ENCODE results near the gene RASL10A.
"Not testable (repeated sequence)": the region's sequence is repeated elsewhere in the genome, so short reads cannot be mapped to it uniquely, and the experiment has no call there.

Gene RASL10A, protein sequence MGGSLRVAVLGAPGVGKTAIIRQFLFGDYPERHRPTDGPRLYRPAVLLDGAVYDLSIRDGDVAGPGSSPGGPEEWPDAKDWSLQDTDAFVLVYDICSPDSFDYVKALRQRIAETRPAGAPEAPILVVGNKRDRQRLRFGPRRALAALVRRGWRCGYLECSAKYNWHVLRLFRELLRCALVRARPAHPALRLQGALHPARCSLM

GRCh38 chr22:29315286-29316140 lies at the start of gene RASL10A:
Gene RASL10A (minus strand): TSS chr22:29315697. CDS start chr22:29315246, 451 bp downstream.
- DNase-seq (ENCODE audit: low read depth in 2 of 2) = no peak

GRCh38 chr22:29359469-29359868 lies 44.0 kb upstream of the RASL10A start:
- DNase-seq (ENCODE audit: low read depth in 2 of 2) = no peak

GRCh38 chr22:29357193-29357890 lies 41.8 kb upstream of the RASL10A start:
- DNase-seq (ENCODE audit: low read depth in 2 of 2) = not testable (repeated sequence)

- no peak for DNase-seq (ENCODE audit: low read depth in 2 of 2)
Measured at GRCh38 chr22:29353860-29354259, 38.4 kb upstream of the RASL10A start.

DNA sequence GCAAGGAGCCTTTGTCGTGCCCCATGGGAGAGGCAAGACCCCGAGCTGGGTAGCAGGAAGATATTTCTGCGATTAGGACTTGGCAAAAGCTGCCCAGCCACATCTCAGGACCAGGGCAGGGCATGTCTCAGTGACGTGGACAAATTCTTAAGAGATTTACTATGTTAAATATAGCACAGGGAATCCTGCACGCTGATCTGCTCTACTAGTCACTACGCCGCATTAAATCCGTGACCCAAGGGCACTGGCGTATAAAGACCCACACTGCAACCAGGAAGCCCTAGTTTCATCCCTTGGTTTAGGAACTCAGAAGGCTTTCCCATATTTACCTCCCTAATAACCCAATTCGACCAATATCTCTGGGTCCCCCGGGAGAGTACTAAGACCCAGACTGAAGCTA lies 37.8 kb upstream of the RASL10A start:
- DNase-seq (ENCODE audit: low read depth in 2 of 2) = no peak

- no peak for DNase-seq (ENCODE audit: low read depth in 2 of 2)
Measured at GRCh38 chr22:29352778-29353177, 37.3 kb upstream of the RASL10A start.

- no peak for DNase-seq (ENCODE audit: low read depth in 2 of 2)
Measured at GRCh38 chr22:29351891-29352290, 36.4 kb upstream of the RASL10A start.

DNA sequence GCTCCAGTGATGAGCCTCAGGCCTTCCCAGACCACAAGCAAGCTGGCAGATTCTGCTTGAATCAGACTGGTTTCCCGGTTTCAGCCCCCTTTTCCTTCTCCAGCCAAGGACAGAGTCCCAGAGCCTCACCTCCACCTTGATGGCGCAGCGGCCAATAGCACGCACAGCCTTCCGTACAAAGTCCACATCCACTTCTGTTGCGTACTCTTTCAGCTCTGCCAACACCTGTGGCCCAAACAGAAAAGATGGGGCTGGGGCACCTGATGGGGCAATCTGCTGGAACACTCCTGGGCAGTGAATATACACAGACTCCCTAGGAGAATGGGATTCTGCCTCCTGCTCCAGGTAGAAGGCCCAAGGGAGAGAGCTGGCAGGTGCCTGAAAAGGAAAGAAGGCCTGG lies 35.5 kb upstream of the RASL10A start:
- DNase-seq (ENCODE audit: low read depth in 2 of 2) = no peak

GRCh38 chr22:29348956-29349355 lies 33.5 kb upstream of the RASL10A start:
- no peak for DNase-seq (ENCODE audit: low read depth in 2 of 2)

DNA sequence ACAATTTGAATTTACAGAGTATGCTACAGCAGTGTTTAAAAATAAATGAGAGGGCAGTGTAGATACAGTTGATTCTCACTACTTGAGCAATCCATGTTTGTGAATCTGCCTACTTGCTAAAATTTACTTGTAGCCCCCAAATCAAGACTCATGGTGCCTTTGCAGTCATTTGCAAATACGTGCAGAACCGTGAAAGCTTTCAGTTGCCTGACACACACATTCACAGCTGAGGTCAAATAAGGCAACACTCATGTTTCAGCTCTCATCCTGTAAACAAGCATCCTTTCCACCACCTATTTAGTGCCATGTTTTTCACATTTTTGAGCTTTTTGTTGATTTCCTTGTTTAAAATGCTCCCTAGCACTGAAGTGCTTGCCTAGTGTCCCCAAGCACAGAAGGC lies 32.5 kb upstream of the RASL10A start:
- DNase-seq (ENCODE audit: low read depth in 2 of 2) = no peak

GRCh38 chr22:29346659-29347058 lies 31.2 kb upstream of the RASL10A start:
- no peak for DNase-seq (ENCODE audit: low read depth in 2 of 2)

DNA sequence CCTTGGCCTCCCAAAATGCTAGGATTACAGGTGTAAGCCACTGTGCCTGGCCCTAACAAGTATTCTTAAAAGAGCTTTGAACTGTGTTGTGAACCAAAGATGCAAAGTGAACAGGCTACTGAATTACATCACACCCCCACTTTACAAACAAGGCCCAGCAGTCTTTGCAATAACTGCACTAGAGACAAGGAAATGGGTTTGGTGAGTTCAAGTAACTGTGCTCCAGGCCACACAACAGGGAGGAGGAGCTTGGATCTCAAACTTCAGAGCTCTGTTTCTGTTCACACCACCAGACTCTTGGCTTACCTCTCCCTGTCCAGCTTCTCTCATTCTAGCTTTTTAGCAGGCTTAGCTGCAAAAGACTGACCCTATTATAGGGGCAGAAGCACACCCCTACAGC lies 30.4 kb upstream of the RASL10A start:
- DNase-seq (ENCODE audit: low read depth in 2 of 2) = no peak

- not testable (repeated sequence) for DNase-seq (ENCODE audit: low read depth in 2 of 2)
Measured at GRCh38 chr22:29344889-29345288, 29.4 kb upstream of the RASL10A start.

DNA sequence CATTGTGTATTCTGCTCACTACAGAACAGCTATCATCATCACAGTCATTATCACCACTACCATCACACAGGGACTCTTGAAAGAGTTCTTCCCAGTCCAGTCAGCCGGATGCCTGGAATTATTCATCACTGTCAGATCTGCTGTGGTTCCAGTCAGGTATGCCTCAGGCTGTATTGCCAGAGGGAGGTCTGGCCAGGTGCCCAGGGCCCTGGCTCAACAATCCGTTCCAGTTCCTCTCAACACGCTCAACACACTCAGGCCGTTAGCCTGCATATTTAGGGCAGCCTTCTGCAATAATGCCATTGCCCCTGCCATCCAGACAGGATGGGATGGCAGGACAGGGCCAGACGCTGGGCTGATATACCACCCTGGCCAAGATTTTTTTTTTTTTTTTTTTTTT lies 28.6 kb upstream of the RASL10A start:
- DNase-seq (ENCODE audit: low read depth in 2 of 2) = no peak

DNA sequence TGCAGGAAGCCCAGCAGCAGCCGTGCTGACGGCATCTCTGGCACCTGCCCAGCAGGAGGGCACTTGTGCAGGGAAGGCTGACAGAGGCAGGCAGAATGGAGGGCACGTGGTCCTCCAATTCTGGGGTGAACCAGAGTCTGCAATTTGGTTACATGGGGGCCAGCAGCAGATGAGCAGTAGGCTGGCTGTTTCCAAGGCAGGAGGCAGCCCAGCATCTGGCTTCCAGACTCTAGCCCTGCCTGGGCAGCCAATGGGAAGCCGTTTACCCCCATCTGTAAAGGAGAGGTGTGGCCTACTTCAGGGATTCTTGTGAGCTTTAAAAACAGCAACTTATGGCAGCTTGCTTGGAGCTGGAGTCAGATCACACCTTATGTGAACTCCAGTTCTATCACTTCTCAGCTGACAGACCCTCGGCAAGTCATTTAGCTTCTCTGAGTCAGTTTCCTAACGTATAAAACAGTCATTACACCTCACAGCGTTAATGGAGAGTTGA lies 27.9 kb upstream of the RASL10A start:
- no peak for DNase-seq (ENCODE audit: low read depth in 2 of 2)

GRCh38 chr22:29342577-29343312 lies 27.2 kb upstream of the RASL10A start:
- DNase-seq (ENCODE audit: low read depth in 2 of 2) = no peak

DNA sequence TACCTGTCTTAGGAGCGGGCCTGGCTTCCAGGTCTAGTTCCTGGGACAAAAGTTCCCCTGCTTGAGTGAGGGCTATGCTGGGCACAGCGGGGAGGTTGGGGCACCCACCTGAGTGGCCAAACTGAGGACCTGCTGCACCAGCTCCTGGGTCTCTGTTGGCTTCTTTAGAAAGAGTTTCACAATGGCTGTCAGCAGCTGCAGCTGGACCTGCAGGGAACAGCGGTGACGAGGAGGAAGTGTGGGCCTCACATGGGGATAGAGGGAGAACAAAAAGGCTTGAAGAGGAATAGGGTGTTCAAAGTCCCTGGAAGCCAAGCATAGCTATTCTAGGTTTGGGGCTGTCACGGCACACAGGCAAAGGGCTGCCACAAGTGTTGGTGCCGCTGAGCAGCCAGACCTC lies 26.7 kb upstream of the RASL10A start:
- DNase-seq (ENCODE audit: low read depth in 2 of 2) = no peak

DNA sequence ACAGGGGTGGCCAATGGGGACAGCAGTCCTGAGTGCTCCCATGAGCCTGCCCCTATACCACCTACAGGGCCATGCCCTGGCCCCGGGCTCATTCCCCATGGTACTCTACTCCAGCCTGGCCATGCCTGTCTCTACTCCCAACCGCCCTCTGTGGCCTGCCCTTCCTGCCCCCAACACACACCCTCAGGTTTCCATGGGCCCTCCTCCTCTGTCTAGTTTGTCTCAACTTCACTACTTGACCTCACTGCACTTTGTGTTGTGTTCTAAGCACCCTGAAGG lies 26.3 kb upstream of the RASL10A start:
- DNase-seq (ENCODE audit: low read depth in 2 of 2) = no peak

DNA sequence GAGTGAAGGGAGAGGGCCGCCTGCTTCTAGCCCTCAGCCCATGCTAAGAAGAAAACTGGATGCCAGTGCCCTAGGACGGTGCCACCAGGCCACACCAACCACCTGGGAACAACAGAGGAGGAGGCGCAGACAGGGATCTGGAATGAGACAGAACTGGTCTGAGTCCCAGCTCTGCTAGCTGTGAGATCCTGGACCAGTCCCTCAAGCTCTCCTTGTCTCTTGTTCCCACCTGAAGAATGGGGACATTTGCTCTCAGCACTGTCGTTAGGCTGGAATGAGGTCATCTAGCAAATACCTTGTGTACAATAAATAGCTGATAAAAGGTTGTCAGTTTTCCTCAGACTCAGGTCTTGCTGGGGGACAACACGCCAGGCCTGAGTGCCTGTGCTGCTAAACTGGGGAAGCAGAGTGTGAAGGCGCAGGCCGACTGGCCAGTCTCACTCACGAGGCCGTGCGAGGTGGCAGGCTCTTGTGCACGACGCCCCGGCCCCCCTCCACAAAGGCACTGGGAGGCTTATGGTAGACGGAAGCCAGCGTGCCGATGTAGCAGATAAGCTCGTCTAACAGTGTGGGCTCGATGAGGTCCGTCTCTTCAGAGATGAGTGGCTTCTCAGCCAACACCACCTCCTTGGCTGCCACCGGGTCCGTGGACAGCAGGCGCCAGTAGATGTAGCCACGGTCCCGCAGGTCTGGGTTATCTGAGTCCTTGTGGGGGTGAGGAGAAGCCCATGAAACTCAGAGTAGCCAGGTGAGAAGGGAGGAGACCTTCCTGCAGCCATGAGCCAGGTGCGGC lies 25.8 kb upstream of the RASL10A start:
- no peak for DNase-seq (ENCODE audit: low read depth in 2 of 2)

DNA sequence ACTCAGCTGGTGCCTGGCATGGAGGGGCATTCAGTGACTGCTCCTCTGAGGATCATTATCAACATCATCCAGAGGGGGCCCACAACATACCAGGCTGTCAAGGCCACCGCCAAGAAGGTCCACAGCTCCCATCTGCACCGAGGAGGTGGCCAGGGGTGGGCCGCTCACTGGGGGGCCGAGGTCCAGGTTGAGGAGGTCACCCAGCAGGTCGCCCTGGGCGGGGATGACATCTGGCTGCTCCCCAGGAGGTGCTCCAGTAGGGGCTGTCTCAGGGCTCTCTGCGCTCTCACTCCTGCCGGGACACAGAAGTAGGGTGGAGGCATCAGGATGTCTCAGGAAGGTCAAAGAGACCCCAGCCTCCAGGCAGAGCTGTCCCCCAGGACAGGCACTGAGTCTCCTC lies 25.1 kb upstream of the RASL10A start:
- DNase-seq (ENCODE audit: low read depth in 2 of 2) = no peak

Measured in stimulated activated CD8-positive, alpha-beta memory T cell treated with anti-CD3 and anti-CD28 coated beads, Interleukin-2, amount 100 ng/mL, for 1 hour (primary cell).